ENCODE results near the gene HCRT.
"Not testable (repeated sequence)": the region's sequence is repeated elsewhere in the genome, so short reads cannot be mapped to it uniquely, and the experiment has no call there.

The HCRT gene

DNA sequence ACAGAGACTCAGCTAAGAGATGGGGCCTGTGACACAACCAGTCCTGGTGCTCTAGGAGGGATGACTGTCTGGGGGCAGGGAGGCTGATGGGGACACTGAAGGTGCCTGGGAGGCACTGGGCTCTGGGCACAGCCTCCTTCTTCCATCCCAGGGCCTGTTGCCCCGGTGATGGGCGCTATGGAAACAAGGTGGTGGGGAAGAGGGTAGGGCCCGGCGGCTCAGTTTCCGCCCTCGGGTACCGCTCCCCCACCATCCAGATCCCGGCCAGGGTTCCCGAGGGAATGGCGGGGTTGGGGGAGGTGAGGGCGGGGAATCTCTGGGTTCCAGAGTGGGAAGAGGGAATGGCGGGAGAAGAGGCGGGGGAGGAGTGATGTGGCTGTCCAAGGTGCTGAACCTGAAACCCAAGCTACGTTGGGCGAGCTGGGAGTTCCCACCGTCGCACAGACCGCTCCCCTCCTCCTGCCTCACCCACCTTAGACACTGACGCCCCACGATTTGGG lies 5.3 kb downstream of the HCRT start:
- peak; percentile 12 for DNase-seq (ENCODE audit: low spot score)

DNA sequence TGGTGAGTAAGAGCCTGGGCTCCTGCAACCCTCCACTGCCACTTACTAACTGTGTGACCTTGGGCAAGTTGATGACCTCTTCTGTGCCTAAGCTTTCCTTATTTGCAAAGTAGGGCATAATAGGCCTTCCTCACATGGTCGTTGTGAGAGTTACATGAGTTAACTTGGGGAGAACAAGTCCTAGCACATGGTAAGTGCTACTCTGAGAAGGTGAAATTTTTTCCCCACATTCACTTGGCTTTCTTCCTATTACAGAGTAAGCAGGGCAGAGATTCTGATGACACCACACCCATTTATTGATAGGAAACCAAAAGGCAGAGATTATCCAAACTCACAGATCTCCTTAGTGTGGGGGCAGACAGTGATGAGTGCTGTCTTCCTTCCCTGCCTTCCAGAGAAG lies 5.9 kb downstream of the HCRT start:
- no peak for DNase-seq (ENCODE audit: low spot score)

DNA sequence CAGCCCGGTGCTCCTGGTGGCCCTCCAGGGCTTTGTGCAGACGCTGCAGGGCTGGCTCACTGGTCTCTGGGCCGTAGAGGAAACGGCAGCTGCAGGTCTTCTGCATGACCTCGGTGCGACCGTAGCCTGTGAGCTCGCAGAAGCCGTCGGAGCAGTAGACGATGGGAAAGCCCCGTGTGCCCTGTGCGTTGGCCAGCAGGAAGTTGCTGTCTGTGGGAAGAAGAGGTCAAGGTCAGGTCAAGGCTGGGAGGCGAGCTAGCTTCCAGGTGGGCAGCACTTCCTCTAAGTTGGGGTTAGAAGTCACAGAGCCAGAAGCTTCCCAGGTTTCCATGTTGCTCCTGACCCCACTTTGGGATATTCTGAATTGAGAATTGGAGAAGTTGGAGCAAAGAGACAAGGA lies 6.4 kb downstream of the HCRT start:
- no peak for DNase-seq (ENCODE audit: low spot score)

DNA sequence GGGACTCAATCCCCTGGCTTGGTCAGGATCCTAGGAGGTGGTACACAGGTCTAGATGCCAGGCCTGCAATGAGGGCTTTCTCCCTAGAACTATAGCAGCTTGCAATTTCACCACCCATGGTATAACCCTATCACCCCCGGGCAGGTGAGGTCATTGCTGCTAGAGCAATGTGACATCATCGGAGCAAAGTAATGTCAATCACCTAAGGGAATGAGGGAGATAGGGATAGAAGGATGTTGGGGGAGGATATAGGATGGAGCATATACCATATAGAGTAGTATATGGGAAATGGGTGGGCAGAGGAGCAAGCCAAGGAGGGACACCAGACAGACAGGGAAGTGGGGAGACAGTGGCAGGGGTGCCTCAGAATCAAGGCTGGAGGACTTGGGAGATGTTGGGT lies 7.6 kb downstream of the HCRT start:
- no peak for DNase-seq (ENCODE audit: low spot score)

DNA sequence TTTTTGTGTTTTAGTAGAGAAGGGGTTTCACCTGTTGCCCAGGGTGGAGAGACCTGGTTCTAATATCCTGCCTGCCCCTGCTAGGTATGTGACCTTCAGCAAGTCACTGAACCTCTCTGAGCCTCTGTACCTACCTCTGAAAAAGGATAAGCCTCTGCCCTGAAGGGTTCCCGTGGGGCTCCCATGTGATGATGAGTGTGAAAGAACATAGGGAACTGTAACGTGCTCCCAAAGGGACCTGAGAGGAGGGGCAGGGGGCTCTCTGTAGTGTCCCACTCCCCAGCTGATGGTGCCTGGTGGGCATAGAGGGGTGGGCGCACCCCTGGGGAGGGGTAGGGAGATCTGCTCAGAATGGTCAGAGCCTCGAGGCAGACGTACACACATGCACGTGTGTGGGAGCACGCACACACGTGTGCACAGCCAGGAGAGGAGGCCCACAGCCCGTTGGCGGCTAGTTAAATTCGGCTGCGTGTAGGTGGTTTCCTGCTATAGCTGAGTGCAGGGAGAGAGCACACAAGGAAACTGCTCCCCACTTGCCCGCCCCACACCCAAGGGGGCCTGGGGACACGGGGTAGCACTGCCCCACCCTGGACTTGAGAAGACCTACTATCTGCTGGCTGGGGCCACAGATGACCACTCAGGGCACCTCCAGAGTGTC lies 11.0 kb downstream of the HCRT start:
- DNase-seq (ENCODE audit: low spot score): no peak

DNA sequence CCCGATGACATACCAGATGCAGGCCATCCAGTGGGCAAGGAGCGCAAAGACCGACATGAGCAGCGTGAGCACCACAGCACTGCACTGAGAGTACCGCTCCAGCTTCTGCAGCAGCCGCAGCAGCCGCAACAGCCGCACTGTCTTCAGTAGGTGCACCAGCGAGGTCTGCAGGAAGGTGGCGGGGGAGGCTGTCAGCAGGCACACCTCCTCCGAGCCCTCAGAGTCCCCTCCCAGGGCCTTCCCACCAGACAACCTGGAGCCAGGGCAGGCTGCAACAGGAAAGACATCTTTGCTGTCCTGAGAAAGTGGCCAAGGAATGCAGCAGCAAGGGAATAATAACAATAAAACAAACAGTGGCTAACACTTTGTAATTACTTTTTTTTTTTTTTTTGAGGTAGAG lies 13.4 kb downstream of the HCRT start:
- DNase-seq (ENCODE audit: low spot score): no peak

DNA sequence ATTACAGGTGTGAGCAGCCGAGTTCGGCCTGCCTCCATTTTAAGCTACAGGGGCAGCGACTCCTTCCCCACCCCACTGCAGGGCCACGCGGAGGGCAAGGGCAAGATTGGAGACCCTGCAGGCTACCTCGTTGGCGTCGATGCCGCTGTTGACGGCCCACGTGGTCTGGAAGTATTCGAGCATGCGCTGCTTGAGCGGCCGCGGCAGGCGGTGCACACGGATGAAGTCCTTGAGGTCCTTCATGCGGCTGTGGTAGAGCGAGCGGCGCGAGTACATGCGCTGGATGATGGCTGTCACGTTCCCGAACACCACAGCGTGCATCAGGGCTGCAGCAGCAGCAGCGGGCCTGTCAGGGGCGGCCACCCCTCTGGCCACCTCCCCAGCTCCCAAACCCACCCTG lies 15.9 kb downstream of the HCRT start:
- no peak for DNase-seq (ENCODE audit: low spot score)

DNA sequence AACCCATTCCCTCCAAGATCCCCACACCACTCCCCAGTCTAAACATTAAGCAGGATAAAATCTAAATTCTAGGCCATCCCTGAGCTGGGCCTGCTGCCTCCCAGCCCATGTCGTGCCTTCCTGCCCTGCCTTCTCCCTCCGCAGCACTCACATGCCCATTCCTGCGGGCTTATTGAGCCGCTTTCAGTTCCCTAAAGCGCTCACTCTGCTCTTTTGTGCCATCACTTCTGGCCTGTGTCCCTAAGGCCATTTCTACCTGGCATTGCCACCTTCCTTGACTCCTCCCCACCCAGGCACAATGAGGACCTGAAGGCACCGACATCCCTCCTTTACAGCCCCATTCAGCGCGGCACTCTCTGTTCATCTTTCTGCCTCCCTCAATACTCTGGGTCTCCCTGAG lies 17.4 kb downstream of the HCRT start:
- DNase-seq (ENCODE audit: low spot score): no peak

DNA sequence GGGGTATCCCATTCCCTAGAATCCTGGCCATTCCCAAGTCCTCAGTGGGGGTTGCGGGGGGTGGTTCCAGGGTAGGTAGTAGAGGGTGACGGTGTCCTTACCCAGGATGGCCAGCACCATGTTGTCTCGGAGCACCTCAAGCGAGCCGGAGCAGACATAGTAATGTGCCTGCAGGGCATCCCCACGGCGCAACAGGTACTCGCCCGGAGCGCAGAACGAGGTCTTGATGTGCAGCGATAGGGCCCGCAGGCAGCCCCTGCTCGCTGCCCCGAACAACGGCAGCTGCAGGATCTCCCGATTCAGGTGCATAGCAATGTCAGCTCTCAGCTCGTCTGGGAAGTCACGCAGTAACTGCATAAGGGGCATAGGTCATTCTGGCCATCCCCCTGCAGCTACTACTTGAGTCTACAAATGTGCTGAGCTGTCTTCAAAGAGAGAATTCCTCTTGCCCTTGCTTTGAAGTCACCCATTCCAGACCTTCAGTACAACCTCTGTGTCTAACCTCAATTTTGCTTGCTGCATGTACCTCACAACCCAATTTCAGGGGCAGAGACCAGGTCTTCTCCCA lies 19.0 kb downstream of the HCRT start:
- DNase-seq (ENCODE audit: low spot score): no peak

DNA sequence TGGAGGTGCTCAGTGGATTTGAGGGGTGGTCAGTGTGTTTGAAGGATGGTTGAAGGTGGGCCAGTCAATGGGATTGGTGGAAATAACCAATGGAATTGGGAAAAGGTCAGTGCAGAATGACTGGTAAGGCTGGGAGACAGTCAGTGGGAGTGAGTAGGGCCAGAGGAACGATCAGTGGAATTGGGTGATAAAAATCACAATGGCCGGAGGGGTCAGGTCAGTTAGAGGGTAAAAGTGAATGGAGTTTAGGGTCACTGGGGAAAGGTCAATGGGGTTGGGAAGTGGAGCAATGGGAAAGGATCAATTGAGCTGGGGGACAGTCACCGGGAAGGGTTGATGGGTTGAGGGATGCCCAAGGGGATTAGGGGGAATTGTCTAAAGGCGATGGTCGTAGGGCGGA lies 19.5 kb downstream of the HCRT start:
- DNase-seq (ENCODE audit: low spot score): no peak

DNA sequence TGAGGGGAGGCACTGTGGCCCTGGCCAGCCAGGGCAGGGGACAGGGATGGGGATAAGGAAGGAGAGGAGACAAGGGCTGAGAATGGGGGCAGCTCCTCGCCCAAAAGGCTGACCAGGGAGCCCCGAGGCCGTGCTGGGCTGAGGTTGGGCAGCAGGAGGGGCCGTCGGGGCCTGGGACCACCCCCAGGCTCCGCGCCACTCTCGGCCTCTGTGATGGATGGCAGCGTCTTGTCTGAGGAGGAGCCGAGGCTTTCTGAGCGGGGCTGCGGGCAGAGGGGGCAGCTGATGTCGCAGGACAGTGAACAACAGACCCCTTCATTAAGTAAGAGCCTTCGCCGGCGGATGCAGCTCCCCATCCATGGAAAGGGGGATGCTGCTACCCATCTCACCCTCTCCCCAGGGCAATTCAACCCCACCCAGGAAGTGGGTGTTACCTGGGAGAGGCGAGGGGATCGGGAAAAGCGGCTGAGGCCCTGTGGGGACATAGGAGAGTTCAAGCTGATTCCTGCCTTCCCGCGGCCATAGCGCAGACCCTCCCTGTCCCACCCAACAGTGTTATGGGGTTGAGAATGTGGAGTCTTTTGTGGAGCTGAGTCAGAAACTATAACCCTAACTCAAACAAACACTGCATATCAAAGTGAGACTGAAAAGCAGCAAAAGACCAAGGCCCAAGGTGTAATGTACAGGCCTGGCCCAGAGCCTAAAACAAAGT lies 21.4 kb downstream of the HCRT start:
- no peak for DNase-seq (ENCODE audit: low spot score)

DNA sequence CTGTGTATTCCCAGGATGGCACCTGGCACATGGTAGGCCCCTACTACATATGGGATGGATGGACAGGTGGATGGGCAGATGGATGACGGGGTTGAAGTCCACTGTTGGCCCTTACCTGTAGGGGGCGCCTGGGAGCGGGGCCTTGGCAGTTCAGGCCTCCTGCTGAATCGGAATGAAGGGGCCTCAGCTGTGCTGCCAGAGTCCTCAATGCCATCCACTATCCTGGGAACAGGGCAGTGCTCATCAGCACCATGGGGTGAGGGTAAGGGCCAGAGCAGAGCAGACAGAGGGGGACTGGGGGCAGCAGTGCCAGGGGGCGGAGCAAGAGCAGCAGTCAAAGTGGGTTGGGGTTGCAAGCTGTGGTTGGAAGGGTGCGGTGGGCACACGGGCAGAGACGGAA lies 22.1 kb downstream of the HCRT start:
- DNase-seq (ENCODE audit: low spot score): no peak

DNA sequence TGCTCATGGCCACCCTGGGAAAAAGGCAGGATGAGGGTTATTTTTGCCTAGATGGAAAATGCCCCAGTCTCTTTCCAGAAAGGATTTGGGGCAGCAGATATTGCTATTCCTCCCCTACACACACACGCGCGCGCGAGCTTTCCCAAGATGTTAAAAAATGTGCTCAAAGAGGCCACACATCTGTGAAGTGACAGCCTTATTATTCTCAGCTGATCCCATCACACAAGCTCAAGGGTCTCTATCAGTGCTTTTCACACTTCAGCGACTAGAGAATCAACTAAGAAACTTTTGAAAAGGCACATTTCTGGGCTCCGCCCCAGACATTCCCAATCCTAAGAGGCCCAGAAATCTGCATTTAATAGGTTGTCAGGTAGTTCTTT lies 24.7 kb downstream of the HCRT start:
- DNase-seq (ENCODE audit: low spot score): no peak

DNA sequence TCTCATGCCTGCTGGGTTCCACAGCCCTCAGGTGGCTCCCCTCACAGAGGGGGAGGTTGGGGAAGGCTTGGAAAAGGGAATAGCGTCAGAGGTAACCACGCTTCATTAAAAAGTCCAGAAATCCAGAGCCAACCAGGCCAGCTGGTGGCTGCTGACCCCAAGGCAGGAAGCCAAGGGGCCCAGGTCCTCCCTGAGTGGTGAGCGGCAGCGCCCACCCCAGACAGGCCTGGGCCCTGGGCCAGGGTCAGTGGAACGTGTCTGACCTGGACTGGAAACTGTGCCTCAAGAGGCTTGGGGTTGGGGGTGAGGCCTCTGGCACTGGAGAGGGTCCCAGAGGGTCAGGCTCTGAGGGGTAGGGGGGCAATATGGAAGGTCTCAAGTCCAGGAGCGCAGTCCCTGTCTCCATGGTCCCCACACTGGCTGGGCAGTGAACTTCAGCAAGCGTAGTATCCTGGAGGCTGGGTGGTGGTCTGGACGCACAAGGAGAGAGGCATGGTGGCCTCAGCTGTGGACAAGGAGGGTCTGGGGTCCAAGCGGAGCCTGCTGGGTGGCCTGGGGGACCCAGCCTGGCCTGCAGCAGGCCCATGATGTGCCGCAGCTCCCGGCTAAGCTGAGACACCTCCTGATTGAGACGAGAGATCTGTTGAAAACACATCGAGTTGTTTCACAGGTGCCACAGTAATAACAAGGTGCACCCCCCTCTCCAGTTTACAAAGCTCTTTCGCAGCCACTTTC lies 25.3 kb downstream of the HCRT start:
- DNase-seq (ENCODE audit: low spot score): no peak

DNA sequence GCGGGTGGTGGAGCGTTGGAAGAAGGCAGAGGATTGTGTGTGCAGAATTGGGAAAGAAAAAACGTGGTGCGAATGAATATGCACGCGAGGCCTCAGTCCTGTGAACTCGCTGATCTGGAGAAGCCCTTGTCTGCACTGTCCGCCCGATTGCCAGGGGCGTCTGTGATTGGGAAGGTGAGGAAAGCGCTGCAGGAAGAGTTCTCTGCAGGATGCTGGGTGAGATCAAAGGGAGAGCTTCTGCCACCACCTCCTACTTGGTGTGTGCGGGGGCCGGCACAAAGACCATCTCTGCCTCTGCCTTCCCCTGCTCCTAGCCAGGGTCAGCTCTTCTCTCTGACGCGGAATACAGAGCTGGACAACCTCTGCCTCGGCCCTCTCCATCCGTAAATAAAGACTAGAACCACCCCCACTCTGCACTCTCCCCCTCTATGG lies 29.6 kb downstream of the HCRT start:
- no peak for DNase-seq (ENCODE audit: low spot score)

DNA sequence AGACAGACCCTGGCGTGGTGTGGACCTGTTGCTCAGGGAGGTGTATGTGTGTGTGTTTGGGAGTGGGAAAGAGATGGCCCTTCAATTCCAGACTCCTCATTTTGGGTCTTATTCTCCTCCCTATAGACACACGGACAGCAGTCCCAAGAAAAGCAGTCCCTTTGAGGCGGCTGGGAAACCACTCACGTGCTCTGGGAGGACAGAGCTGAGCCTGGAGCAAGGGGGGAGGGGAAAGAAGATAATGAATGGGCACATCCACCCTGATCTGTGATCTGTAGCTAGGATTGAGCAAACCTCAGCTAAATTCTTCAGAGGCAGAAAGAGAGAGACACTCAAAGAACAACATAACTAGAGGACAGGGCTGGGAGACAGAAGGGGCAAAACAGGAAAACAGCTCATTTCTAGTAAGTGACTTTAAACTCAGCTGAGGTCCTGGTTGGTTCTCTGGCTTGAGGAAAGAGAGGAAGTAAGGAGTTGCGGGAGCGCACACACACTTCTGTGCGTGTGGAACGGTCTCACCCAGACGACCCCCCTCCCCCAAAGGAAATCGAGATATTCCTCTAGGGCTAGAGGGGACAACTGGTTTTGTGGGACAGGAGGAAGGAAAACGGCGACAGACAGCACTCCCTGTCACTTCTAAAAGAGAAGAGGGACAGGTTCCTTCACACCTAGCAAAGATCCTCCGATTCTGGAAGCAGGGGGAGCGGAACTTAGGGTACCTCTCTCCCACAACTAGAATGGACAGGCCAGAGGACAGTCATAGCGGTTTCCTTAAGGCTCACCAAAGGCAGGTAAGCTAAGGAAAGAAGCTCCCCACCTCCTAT lies 31.1 kb downstream of the HCRT start:
- DNase-seq (ENCODE audit: low spot score): peak; percentile 13

DNA sequence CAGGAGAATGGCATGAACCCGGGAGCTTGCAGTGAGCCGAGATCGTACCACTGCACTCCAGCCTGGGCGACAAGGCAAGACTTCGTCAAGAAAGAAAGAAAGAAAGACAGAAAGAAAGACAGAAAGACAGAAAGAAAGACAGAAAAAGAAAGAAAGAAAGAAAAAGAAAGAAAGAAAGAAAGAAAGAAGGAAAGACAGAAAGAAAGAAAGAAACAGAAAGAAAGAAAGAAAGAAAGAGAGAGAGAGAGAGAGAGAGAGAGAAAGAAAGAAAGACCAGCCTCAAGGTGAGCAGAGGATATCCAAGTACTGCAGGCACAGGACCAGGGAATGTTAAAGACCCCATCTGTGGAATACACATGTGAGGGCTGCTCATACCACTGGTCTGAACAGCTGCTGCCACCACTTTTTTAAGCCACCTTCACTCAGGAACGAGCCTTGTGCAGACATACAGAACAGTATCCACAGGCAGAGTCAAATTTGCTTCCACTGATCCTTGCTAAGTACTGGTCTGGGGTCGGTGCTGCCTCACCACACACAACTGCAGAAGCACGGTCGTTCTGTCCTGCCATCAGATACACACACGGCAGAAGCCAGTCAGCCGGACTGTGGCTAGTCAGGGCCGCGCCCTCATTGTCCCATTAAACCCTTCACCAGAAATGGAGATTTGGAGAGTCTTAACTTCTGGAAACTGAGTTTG lies 38.2 kb downstream of the HCRT start:
- DNase-seq (ENCODE audit: low spot score): no peak

DNA sequence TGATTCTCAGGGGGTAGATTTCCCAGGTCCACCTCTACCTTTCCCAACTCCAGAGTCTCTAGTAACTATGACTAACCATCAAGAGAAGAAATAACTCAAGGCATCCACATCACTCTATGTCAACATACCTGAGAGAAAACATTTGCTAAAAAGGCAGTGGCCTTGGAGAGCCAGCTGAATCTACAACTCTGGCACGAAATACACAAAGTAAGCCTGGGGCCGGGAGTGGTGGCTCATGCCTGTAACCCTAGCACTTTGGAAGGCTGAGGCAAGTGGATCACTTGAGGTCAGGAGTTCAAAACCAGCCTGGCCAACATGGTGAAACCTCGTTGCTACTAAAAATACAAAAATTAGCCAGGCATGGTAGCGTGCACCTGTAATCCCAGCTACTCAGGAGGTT lies 42.1 kb downstream of the HCRT start:
- not testable (repeated sequence) for DNase-seq (ENCODE audit: low spot score)

DNA sequence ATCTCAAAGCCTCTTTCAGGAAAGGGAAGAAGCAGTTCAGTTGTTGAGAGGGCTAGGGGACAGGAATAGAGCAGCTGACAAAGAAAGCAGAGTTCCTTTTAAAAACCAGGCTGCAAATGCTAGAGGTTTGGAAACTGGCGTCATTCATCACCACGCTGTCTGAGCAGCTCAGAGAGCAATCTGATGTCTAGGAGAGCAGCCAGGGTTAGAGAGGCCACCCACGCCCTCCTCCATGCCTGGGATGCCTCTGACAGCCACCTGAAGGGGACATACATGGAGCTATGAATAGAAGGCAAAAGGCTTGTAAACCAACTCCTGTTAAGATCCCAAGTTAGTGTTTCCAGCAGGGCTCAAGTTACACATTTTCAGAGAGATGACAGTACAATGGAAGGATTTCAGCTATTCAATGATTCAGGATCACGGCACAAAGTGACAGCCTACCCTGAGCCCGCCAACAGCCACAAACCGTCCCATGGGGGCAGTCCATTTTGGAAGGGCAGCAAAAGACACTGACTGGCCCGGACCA lies 42.8 kb downstream of the HCRT start:
- no peak for DNase-seq (ENCODE audit: low spot score)

DNA sequence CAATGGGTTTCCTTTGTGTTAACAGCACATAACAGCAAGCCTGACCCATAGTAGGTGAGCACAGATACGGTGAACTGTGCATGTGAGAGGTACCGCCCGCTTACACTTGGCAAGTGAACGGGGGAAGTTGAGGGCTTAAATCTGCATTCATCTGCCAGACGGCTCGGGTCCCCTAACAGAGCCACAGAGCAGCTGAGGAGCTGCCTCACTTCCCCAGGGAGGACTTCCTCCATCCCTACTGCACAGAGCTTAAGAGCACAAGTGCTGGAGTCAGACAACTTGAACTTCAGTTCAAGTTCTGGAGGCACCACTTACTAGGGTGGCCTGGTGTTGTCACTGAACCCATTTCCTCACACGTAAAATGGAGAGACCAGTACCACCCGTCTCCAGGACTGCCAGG lies 43.9 kb downstream of the HCRT start:
- DNase-seq (ENCODE audit: low spot score): no peak

DNA sequence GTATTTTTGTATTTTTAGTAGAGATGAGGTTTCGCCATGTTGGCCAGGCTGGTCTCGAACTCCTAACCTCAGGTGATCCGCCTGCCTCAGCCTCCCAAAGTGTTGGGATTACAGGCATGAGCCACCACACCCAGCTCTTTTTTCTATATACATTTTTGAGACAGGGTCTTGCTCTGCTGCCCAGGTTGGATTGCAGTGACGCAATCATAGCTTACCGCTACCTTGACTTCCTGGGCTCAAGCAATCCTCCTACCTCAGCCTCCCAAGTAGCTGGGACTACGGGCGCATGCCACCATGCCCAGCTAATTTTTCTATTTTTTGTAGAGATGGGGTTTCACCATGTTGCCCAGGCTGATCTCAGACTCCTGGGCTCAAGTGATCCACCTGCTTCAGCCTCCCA lies 44.6 kb downstream of the HCRT start:
- DNase-seq (ENCODE audit: low spot score): not testable (repeated sequence)

Measured in LoVo (cell line).